ENCODE measurements around the gene CACFD1.

CACFD1 gene

DNA sequence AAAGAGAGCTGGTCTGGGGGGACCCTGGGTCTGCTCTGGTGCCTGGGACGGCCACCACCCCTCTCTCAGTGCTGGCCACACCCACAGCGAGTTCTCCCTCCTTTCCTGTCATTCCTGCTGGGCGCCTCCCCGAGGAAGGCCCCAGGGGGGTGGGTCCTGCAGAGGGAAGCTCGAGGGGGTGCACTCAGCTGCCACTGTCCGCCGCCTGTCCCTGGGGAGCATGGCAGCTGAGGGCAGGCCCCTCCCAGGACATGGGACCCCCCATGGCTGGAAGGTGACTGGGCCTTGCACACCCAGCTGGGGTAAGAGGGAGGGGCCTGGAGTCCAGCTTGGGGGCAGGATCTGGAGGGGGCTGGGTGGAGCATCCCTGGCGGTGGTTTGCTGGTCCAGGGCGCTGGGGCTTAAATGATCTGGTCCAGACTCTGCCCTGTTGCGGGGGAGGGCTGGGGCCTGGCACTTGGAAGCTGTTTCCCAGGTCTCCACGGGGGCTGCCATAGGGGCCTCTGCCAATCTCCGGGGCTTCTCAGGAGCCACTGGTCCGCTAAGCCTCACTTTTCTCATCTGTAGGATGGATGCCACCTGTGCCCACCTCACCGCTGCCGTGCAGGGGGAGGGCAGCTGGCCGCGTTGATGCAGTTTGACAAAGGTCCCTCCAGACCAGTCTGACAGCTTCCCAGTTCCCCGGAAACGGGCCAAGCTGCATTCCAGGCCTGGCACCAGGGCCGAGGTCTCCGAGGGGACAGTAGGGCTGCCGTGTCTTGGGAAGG lies 25.1 kb downstream of the CACFD1 start:
- no peak for DNase-seq (ENCODE audit: low read depth)

DNA sequence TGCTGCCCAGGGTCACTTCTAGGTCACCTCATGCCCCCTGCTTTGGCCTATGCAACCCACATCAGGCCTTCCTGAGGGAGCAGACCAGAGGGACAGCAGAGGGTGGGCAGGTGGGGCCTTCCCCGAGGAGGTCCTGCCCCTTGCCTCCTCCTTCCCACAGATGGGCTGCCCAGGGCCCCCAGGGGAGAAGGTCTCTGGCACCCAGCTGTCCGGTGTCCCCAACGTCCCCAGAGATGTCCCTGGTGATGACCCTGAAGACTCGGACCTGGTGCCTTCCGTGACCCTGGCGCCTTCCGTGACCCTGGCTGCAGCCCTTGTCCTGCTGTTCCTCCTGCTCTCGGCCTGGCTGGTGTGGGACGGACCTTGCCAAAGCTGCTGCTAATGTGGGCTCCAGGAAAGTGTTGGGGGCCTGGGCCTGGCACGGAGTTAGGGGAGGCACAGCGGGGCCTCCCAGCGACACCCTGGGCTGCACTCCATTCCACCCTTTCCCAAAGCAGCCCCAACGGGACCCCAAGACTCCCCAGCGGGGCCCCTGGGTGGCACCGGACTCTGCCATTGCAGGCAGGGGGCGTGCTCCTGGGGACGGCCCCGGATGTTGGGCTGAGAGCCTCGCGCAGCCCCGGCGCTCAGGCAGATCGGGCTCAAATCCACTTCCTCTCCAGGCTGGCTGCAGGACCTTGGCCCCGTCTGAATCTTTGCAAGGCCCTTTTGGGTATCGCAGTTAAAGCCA lies 25.9 kb downstream of the CACFD1 start:
- DNase-seq (ENCODE audit: low read depth) = no peak

DNA sequence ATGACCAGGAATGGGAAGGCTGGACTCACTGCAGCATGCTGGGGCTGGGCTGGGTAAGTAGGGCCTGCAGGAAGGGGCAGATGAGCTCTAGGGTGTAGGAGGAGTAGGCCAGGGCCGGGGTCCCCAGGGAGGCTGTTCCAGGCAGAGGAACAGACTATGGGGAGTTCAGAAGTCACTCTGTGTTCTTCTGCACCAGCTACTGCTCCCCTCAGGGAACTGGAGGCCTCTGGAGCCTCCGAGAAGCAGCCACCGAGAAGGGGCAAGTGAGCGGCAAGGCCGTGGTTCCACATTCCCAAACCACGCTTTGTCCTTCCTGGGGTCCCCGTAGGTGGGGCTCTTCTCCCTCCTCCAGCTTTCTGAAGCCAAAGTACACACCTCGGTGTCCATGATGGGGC lies 27.6 kb downstream of the CACFD1 start:
- DNase-seq (ENCODE audit: low read depth) = no peak

DNA sequence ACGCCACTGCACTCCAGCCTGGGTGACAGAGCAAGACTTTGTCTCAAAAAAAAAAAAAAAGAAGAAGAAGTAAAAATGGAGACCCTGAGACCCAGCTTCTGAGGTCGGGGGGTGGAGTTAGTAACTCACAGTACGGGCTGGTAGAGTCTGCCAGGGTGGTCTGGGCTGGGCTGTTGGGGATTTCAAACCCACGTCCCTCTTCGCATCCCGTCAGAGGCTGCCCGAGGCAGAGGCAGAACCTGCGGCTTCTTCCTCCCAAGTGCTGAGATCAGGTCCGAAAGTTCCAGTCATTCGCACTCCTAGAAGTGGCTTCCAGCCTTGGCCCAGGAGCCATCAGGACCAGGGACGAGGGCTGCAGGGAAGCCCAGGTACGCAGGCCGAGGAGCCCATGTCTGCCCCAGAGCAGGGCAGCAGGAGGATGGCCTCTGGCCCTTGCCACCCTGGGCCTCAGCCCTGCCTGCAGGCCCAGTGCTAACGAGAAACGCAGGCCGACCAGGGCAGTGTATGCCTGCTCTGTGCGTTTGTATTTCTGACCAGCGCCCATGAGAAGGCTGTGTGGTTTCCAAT lies 29.0 kb downstream of the CACFD1 start:
- DNase-seq (ENCODE audit: low read depth) = no peak

DNA sequence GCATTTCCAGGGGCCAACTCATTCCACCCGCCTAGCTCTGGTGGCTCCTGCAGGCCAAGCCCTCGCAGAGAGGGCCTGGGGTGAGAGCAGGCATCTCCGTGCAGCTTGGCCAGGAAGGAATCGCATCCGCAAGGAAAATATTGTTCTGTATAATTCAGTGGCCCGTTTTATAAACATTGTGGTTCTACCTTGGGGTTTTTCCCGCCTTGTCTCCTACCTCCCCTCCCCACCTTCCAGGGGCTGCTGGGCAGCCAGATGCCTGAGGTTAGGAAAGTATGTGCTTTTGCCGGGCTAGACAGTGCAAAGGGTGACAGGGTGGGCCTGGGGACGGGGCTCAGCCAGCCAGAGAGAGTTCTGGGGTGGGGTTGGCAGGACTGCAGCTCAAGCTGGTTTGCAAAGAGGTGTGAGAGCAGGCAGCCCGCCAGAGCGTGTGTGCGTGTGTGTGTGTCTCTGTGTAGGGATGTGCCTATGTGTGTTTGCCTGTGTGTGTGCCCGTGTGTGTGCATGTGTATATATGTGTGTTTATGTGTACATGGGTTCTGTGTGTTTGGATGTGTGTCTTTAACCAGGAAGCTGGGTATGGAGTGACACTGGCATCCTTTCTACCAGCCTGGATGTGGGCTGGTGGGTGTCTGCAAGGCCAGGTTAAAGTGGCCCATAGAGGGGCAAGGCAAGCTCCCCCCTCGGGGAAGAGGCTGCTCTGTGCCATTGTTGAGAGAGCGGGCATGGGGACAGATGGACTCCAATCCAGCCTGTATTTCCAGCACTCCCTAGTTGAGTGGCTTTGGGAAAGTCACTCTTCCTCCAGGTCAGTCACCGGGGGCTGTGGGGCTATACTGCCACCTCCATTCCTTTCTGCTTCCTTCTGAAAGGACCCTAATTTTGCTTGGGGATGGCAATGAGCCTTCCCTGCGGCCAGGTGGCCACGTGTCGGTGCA lies 29.7 kb downstream of the CACFD1 start:
- DNase-seq (ENCODE audit: low read depth) = no peak

DNA sequence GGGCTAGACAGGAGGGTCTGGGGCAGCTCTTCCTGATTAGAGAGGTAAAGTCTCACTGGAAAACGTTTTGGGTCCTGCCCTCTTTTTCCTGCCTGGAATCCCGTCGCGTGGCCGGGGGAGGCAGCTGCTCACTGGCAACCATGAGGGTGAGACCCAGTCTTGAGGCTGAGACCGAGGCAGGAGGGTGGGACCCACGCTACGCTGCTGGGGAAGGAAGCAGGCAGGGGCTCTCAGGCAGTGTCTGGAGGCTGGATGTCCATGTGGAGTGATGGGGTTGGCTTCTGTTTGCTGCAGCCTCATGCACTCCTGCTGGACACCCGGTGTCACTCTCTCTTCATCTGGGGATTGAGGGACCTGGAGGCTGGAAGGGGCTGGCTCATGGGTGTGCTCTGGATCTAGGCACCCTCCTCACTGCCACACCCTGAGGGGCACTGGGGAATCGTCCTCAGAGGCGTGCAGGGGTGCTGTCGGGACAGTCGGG lies 30.5 kb downstream of the CACFD1 start:
- no peak for DNase-seq (ENCODE audit: low read depth)

DNA sequence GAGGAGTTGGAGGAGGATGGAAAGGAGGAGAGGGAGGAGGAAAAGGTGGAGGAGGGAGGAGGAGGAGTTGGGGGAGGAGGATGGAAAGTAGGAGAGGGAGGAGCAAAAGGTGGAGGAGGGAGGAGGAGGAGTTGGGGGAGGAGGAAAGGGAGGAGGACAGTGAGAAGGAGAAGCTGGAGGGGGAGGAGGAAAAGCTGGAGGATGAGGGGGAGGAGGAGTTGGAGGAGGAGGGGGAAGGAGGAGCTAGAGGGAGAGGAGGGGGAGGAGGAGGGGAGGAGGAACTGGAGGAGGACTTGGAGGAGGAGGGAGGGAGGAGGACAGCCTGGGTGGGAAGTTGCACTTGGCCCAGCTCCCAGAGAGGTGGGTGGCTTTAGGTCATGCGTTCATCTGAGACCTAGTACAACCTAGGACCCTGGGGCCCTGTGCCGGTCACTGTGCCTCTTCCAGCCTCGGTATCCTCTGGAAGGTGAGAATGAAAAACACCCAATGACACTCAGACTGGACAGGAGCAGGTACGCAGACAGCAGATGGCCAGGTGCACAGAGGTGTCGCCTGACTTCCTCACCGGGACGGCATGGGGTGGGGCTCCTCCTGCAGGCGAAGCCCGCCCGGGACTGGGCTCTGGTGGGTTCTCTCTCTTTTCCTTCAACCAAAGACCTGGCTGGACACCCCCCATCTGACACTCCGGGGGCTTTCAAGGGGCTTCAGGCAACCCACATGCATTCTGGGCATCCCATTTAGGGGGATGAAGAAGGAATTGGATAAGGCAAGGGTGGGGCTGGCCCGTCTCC lies 31.3 kb downstream of the CACFD1 start:
- no peak for DNase-seq (ENCODE audit: low read depth)

DNA sequence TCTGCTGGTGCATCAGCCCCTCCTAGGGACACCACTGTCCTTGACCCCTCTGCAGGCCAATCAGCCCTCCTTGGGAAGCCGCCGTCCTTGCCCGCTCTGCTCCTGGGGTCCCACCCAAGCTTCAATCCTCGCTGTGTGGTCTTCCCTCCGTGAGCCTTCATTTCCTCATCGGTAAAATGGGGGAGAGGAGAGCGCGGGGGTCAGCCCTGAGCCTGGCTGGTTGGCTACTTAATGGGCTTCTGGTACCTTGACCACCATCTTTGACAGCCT lies 31.8 kb downstream of the CACFD1 start:
- DNase-seq (ENCODE audit: low read depth) = no peak

DNA sequence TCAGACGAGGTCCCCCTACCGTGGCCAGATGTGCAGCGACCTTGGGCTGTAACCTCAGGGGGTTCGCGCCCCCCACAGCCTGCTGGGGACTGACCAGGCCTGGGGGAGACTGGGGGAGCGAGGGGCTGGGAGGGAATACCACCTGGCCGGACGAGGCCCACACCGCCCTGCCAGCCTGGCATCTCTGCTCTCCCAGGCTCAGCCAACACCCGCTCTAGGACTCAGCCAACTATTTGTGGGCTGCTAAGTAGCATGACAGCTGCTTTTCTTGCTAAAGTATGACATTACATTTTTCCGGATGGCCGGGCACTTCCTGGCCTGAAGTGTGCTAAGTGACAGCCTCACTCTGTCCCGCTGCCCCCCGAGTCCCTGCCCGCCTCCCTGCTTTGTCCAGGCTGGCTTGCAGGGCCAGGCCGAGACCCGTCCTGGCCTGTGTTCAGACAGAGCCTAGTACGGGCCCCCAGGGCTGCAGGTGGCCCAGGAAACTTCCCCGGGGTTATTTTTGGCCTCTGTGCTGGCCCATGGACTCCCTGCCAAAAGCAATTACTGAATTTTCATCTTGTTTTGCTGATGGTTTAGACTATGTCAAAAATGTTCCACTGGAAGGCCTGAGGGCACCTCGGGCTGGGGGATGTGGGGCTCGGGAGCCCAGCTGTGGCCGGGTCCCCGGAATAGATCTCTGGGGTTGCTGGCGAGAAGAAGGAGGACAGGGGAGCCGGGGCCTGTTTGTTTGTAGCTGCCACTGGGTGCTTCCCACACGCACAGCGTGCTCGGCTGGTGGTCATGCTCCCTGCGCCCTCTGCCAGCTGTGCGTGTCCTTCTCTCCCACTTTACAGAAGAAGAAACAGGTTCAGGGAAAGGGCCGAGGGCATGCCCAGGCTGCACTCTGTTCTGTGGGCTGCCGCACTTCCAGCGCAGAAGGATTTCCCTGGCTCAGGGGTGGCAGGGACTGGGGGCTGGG lies 32.6 kb downstream of the CACFD1 start:
- no peak for DNase-seq (ENCODE audit: low read depth)

DNA sequence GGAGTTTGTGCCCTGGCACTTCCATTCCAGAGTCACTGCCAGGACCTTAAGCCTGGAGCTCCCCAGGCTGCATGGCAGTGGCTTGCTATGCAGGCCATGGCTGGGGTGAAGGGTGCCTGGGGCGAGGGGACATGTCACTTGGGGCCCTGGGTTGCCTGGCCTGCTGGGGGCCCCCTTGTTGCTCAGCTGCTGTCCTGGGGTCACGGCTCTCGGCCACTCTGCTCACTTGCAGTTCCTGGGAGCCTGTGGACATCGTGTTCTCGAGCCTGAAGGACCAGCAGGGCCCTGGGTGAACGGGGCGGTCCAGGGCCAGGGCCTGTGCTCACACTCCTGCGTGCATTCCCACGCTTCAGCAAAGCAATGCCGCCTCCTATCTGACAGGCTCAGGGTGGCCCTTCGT lies 33.6 kb downstream of the CACFD1 start:
- DNase-seq (ENCODE audit: low read depth) = no peak

DNA sequence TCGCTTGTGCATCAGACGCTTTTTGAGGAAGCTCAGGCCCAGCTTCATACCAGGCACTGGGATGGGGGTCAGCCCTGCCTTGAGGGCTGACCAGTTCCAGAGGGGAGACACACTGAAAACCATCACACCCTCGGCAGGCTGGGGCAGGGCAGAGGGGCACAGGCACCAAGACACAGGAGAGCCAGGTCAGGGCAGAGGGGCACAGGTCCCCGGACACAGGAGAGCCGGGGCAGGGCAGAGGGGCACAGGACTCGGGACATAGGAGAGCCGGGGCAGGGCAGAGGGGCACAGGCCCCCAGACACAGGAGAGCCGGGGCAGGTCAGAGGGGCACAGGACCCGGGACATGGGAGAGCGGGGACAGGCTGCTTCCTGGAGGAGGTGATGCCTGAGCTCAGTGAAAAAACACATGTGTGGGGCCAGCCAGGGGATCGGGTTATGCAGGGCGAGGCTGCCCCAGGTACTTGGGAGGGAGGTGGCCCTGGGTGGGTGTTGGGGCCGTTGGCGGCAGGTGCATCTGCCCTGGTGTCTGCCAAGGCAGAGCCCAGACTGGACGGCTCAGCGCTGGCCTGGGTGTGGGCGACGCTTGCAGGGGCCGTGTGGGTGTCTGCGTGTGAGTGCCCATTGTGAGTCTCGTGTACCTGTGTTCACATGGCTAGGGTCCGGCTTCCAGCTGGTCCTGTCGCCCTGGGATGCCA lies 34.2 kb downstream of the CACFD1 start:
- DNase-seq (ENCODE audit: low read depth) = no peak

DNA sequence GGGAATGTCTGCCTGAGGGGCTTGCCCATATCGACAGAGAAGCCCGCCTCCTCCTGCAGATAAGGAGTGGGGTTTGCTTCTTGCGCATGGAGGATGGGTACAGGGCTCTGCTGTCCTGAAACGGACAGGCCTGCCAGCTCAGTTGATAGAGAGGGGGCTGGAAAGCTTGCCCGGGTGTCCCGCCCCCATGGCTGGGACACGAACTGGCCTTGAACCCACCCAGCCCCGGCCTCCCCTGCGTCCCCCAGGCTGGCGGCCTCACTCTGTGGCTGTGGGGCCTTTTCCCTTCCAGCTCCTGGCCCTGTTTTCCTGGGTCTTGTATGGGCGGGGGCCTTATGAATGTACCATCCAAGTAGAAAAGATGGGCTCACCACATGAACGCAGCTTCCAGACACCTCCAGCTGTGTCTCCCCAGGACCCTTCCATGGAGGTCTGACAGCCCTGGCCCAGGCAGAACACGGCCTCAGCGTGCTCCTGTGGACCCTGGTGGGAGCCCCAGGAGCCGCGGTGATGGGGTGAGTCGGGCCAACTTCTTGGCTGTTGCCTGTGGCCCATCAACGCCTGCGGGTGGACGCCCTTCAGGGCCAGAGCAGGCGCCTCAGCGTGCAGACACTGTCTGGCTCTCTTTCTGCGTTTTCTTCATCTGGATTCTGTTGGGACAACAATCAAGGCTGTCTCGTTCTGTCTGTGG lies 35.0 kb downstream of the CACFD1 start:
- DNase-seq (ENCODE audit: low read depth) = no peak

DNA sequence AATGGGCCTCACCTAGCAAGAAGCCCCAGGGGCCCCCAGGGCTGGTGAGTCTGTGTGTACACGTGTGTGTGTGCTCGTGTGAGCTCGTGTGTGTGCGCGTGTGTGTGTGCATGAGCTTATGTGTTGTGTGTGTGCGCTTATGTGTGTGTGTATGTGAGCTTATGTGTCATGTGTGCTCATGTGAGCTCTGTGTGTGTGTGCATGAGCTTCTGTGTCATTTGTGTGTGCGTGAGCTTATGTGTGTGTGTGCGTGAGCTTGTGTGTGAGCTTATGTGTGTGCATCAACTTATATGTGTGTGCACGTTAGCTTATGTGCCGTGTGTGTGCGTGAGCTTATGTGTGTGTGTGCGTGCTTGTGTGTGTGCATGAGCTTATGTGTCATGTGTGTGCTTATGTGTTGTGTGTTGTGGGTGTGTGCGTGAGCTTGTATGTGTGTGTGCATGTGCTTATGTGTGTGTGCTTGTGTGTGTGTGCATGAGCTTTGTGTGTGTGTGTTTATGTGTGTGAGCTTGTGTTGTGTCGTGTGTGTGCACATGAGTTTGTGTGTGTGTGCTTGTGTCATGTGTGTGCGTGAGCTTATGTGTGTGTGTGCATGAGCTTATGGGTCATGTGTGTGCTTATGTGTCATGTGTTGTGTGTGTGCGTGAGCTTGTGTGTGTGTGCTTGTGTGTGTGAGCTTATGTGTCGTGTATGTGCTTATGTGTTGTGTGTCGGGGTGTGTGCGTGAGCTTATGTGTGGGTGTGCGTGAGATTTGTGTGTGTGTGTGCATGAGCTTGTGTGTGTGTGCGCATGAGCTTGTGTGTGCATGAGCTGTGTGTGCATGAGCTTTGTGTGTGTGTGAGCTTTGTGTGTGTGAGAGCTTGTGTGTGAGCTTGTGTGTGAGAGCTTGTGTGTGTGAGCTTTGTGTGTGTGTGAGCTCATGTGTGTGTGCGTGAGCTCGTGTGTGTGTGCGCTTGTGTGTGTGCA lies 35.8 kb downstream of the CACFD1 start:
- DNase-seq (ENCODE audit: low read depth) = no peak

DNA sequence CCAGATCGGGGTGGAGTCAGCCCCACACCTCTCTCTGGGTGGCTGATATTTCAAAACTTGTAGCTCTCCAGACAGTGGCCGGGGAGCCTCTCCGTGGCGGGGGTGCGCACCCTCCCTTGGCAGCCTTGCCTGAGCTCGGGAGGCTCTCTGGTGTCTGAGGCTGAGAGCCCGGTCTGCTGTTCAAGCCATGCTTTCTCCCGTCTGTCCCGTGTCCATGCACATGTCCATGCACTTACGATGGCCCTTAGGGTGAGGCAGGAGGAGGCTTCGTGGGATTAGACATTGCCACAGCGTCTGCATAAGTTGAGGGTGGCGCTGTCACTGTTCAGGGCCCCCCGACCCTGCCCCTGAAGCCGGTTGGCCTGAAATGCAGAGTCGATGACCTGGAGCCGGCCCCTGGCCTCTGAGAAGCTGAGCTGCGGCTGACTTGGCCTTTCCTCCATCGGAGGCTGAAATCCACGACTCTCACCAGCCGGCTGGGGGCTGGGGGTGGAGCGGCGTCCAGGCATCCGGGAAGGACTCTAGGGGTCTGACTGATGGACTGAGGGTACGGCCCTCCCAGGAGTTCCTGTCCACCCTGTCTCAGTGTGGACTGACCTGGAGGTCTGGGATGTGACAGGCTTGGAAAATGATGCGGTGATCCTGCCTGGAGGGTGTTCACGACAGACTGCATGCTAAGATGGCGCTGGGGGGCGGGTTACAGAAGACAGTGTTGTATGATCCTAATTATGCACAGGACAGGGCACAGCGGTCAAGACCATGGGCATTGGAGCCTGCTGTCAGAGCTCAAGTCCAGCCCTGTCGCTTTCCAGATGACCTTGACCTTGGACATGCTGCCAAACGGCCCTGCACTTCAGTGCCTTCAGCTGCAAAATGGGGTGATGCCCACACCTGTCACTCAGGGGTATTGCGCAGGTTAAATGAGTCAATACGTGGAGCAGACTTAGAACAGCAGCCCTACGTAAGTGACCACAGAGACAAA lies 37.4 kb downstream of the CACFD1 start:
- no peak for DNase-seq (ENCODE audit: low read depth)

DNA sequence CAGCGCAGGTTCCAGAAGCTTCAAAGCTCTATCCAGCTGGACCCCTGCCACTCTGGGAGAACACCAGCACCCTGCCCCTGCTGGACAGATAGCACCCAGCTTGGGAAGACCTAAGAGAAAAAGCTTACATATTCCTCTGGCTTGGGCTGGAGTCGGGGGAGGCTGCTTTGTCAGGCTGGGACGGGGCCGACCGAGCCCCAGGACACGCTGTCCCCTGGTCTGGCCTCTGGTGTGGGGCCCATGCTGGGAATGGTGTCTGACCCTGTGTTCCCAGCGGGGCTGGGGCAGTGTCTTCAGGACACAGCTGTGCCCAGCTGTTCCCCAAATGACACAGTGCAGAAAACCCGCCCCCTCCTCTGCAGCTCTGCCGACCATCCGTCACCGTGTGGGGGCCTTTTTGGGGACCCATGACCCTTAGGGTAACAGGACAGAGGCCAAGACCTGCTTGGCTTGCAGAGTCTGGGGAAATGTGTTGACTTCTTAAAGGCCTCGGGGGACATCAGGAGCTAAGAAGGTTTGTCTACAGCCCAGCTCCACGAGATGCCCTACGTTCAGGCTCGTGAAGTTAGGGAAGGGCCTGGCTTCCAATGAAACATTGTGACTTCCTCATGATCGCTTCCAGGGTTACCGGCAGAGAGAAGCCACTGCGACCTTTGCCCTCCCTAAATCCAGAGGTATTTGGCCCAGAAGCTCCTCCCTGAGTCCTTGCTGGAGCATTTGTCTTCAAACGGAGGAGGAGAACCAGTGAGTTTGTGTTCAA lies 39.5 kb downstream of the CACFD1 start:
- DNase-seq (ENCODE audit: low read depth) = no peak

DNA sequence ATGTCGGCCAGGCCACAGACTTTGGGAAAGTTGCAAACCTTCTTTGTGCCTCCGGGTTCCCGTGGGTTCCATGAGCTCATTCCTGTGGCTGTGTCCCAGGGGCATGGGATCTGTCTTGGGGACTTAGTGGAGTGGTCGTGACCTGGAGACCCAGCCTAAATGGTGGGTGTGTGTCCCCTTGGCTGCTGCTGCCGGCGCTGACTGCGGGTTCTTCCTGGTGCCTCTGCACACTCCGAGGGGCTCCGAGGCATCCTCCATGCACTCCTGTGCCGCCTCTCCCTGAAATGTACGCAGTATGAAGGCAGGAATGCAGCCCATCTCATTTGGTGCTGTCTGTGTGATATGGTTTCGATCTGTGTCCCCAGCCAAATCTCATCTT lies 40.1 kb downstream of the CACFD1 start:
- DNase-seq (ENCODE audit: low read depth) = no peak
